ENCODE measurements around the gene PKMYT1.

DNA sequence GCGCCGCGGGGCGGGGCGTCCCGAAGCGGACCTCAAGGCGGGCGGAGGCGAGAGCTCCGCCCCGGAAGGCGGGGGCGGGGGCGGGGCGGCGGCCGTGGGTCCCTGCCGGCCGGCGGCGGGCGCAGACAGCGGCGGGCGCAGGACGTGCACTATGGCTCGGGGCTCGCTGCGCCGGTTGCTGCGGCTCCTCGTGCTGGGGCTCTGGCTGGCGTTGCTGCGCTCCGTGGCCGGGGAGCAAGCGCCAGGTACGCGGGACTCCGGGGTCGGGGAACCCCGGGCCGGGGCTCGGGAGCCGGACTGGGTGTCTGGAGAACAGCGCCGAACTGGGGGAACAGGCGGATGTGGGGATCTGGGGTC is 40.0 kb upstream of the PKMYT1 start, which contains the start of gene TNFRSF12A:
- no peak for TF ChIP-seq EZH2 (IDR thresholded peaks at IDR 0.05; ENCODE audit: borderline replicate concordance)
- TF ChIP-seq, protein P1, sequence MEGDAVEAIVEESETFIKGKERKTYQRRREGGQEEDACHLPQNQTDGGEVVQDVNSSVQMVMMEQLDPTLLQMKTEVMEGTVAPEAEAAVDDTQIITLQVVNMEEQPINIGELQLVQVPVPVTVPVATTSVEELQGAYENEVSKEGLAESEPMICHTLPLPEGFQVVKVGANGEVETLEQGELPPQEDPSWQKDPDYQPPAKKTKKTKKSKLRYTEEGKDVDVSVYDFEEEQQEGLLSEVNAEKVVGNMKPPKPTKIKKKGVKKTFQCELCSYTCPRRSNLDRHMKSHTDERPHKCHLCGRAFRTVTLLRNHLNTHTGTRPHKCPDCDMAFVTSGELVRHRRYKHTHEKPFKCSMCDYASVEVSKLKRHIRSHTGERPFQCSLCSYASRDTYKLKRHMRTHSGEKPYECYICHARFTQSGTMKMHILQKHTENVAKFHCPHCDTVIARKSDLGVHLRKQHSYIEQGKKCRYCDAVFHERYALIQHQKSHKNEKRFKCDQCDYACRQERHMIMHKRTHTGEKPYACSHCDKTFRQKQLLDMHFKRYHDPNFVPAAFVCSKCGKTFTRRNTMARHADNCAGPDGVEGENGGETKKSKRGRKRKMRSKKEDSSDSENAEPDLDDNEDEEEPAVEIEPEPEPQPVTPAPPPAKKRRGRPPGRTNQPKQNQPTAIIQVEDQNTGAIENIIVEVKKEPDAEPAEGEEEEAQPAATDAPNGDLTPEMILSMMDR (IDR thresholded peaks at IDR 0.05; ENCODE audit: poor library complexity): no peak

Data from hepatocyte (in vitro differentiated cells).